Gastrocnemius medialis (tissue), 4 donors: ENCODE results near the gene LMNTD1. TPM values are rescaled to one million over a fixed set of nuclear protein-coding genes. Genes with fewer than 3 reads are reported as not detected.
"Not testable (repeated sequence)": the region's sequence is repeated elsewhere in the genome, so short reads cannot be mapped to it uniquely, and the experiment has no call there.

Experiments used
- ATAC-seq, 2 donors: fragments of 150-250 bp; one replicate each; pipeline ENCODE4 v1.9.1; 2016
- DNase-seq, 2 donors: peaks; one replicate each; pipeline ENCODE4 v3.0.0-alpha.2; 2019
- H3K27ac ChIP-seq, 4 donors: fragments of 200-600 bp; sonication (generic); 1 replicate in 1 of 4; 2 replicates in 3 of 4; pipeline ENCODE4 v1.5.1; 2016 to 2018; ENCODE audit warnings: mild to moderate bottlenecking in 2 of 4, moderate library complexity in 1 of 4
- H3K27me3 ChIP-seq, 3 donors: fragments of 200-600 bp; sonication (generic) in 2 of 3; 1 replicate in 1 of 3; 2 replicates in 2 of 3; pipeline versions ENCODE4 v1.5.1 to v1.6.0; 2016 to 2019; ENCODE audit warnings: mild to moderate bottlenecking in 1 of 3, moderate library complexity in 1 of 3
- H3K36me3 ChIP-seq, 2 donors: fragments of 200-600 bp; sonication (generic) in 1 of 2; one replicate each; pipeline ENCODE4 v1.5.1; 2017 to 2018
- H3K4me1 ChIP-seq, 2 donors: fragments of 200-600 bp; sonication (generic) in 1 of 2; one replicate each; pipeline ENCODE4 v1.5.1; 2016 to 2017; ENCODE audit warnings: mild to moderate bottlenecking in 2 of 2
- H3K4me3 ChIP-seq, 4 donors: fragments of 200-600 bp; sonication (generic) in 3 of 4; 1 replicate in 1 of 4; 2 replicates in 3 of 4; pipeline ENCODE4 v1.5.1; 2016 to 2019; ENCODE audit warnings: mild to moderate bottlenecking in 2 of 4
- H3K9me3 ChIP-seq, 3 donors: fragments of 200-600 bp; sonication (generic) in 2 of 3; 1 replicate in 1 of 3; 2 replicates in 2 of 3; pipeline ENCODE4 v1.5.1; 2016 to 2019
- CTCF ChIP-seq, 5 experiments: fragments of 450-650 bp in 3 of 5; fragments of 200-600 bp in 2 of 5; sonication (generic) in 2 of 5; IDR thresholded peaks in 4 of 5; conservative IDR thresholded peaks in 1 of 5; 1 replicate in 4 of 5; 2 replicates in 1 of 5; pipeline ENCODE4 v1.5.1; 2016 to 2019; ENCODE audit warnings: antibody characterized with exemption in 5 of 5, mild to moderate bottlenecking in 3 of 5, moderate library complexity in 3 of 5
- POLR2A ChIP-seq, 2 donors: fragments of 450-650 bp; IDR thresholded peaks; one replicate each; pipeline ENCODE4 v1.6.1; 2017; ENCODE audit warnings: antibody characterized with exemption in 2 of 2, mild to moderate bottlenecking in 2 of 2, moderate library complexity in 2 of 2
- in situ Hi-C, 4 donors: fragments of 200-750 bp; cut with MboI; loops; one replicate each; pipeline versions ENCODE4 v1.15.0 to v1.8.0; 2017; ENCODE audit warnings: low sequenced_read_pairs in 4 of 4
- intact Hi-C: fragments of 100-400 bp; cut with DNase I; formaldehyde crosslinking; loops from one replicate; pipeline ENCODE4 v1.15.1; 2023; ENCODE audit warnings: low total_unique reads
- total RNA-seq, 4 donors: library from RNA; depleted of rRNA; stranded (reverse); fragments of >200 nt; gene quantifications; one replicate each; pipeline versions ENCODE4 v1.1.0 to v1.2.3, GENCODE V29; 2016

The LMNTD1 gene
- total RNA-seq, 4 donors from 2014 or later: not detected

GRCh38 chr12:25495331-25496097 lies 57.6 kb downstream of the LMNTD1 start:
- Histone ChIP-seq H3K36me3 (no peaks in the 10 kb centered on the region), H3K27ac (no peak overlapping the region), H3K27me3 (no peaks in the 10 kb centered on the region), H3K4me3 (no peak overlapping the region), H3K4me1 (no peaks in the 10 kb centered on the region), H3K9me3 (no peaks in the 10 kb centered on the region)
- intact Hi-C loops: no loop called here
- in situ Hi-C loops: no loop called here
- DNase-seq (no peak), ATAC-seq (no peak)
- TF ChIP-seq POLR2A (IDR thresholded peaks at IDR 0.05) (no peak), CTCF (IDR thresholded peaks at IDR 0.05 in 4 of 5, conservative IDR thresholded peaks at IDR 0.05 in 1 of 5) (no peak)

GRCh38 chr12:25494926-25495325 lies 58.2 kb downstream of the LMNTD1 start:
- H3K4me3 ChIP-seq: no peak overlapping the region

DNA sequence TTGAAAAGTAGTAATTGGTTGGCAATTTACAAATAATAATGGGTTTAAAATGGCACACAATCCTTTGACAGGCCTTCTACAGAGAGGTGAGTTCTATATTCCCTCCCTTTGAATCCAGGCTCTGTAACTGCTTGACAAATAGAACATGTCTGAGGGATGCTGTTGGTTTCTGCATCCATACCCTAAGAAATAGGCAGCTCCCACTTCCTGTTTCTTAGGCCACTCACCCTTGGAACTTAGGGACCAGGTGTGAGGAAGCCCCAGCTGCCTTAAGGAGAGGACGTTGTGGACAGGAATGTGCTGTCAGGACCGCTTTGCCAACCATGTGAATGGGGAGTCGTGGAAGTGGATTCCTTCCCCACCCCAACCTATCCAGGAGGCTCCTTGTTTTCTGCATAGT lies 59.4 kb downstream of the LMNTD1 start:
- DNase-seq (no peak), ATAC-seq (no peak)
- Histone ChIP-seq H3K4me1 (no peaks in the 10 kb centered on the region), H3K36me3 (no peaks in the 10 kb centered on the region), H3K4me3 (no peak overlapping the region), H3K27me3 (no peaks in the 10 kb centered on the region), H3K27ac (no peak overlapping the region), H3K9me3 (no peaks in the 10 kb centered on the region)
- in situ Hi-C loops (no loop called here), intact Hi-C loops (no loop called here)
- TF ChIP-seq CTCF (IDR thresholded peaks at IDR 0.05 in 4 of 5, conservative IDR thresholded peaks at IDR 0.05 in 1 of 5) (no peak), POLR2A (IDR thresholded peaks at IDR 0.05) (no peak)

More at GRCh38 chr12:25494926-25495325, 58.2 kb downstream of the LMNTD1 start:
- Histone ChIP-seq H3K4me1 (no peaks in the 10 kb centered on the region), H3K9me3 (no peaks in the 10 kb centered on the region), H3K27ac (no peak overlapping the region), H3K36me3 (no peaks in the 10 kb centered on the region), H3K27me3 (no peaks in the 10 kb centered on the region)
- TF ChIP-seq POLR2A (IDR thresholded peaks at IDR 0.05) (no peak), CTCF (IDR thresholded peaks at IDR 0.05 in 4 of 5, conservative IDR thresholded peaks at IDR 0.05 in 1 of 5) (no peak)
- no peak for ATAC-seq
- no peak for DNase-seq
- in situ Hi-C loops (no loop called here), intact Hi-C loops (no loop called here)

GRCh38 chr12:25491396-25492325 lies 61.4 kb downstream of the LMNTD1 start:
- H3K27ac ChIP-seq: no peak overlapping the region
- no peaks in the 10 kb centered on the region for H3K9me3 ChIP-seq
- intact Hi-C loops: no loop called here
- DNase-seq (no peak), ATAC-seq (no peak)
- H3K36me3 ChIP-seq: no peaks in the 10 kb centered on the region
- no peak overlapping the region for H3K4me3 ChIP-seq
- H3K27me3 ChIP-seq: no peaks in the 10 kb centered on the region
- TF ChIP-seq CTCF (IDR thresholded peaks at IDR 0.05 in 4 of 5, conservative IDR thresholded peaks at IDR 0.05 in 1 of 5) (no peak), POLR2A (IDR thresholded peaks at IDR 0.05) (no peak)
- no peaks in the 10 kb centered on the region for H3K4me1 ChIP-seq
- in situ Hi-C loops: no loop called here

DNA sequence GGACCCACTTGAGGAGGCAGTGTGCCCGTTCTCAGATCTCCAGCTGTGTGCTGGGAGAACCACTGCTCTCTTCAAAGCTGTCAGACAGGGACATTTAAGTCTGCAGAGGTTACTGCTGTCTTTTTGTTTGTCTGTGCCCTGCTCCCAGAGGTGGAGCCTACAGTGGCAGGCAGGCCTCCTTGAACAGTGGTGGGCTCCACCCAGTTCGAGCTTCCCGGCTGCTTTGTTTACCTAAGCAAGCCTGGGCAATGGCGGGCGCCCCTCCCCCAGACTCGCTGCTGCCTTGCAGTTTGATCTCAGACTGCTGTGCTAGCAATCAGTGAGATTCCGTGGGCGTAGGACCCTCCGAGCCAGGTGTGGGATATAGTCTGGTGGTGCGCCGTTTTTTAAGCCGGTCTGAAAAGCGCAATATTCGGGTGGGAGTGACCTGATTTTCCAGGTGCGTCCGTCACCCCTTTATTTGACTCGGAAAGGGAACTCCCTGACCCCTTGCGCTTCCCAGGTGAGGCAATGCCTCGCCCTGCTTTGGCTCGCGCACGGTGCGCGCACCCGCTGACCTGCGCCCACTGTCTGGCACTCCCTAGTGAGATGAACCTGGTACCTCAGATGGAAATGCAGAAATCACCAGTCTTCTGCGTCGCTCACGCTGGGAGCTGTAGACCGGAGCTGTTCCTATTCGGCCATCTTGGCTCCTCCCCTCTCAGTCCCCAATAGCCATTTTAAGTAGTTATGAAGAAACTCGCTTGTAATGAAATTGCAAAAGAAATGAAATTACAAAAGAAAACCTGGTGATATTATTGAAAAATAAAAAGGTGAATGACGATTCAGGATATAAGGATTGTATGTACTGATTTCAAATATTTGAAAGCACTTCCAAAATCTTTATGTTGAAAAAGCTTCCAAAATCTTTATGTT lies 63.9 kb downstream of the LMNTD1 start:
- H3K4me3 ChIP-seq, ATAC-seq, intact Hi-C loops, H3K9me3 ChIP-seq, H3K27me3 ChIP-seq, H3K4me1 ChIP-seq, H3K36me3 ChIP-seq, H3K27ac ChIP-seq, DNase-seq, in situ Hi-C loops: not testable (repeated sequence)
